GM12874 (cell line): ENCODE results near the gene ADAP1.

Experiments
- CTCF ChIP-seq: IDR thresholded peaks from 2 replicates; pipeline ENCODE4 v1.5.1; 2011; ENCODE audit warnings: low read depth, mild to moderate bottlenecking, control low read depth, low read length, moderate library complexity; ENCODE audit not compliant: insufficient read depth

Gene ADAP1

GRCh38 chr7:983616-984071 lies 29.2 kb upstream of the ADAP1 start:
- no peak for TF ChIP-seq CTCF

- no peak for TF ChIP-seq CTCF
These were observed 28.6 kb upstream of the ADAP1 start, which contains the start of gene CYP2W1 for GRCh38 chr7:983004-983615. Gene CYP2W1 (plus strand): TSS chr7:983181. CDS start chr7:983212, 31 bp downstream.

GRCh38 chr7:982511-983003 lies 28.1 kb upstream of the ADAP1 start:
- TF ChIP-seq CTCF: no peak

- no peak for TF ChIP-seq CTCF
These were observed 27.5 kb upstream of the ADAP1 start for GRCh38 chr7:981793-982510.

- no peak for TF ChIP-seq CTCF
These were observed 25.5 kb upstream of the ADAP1 start for GRCh38 chr7:979886-980571.

GRCh38 chr7:979151-979550 lies 24.7 kb upstream of the ADAP1 start:
- no peak for TF ChIP-seq CTCF

- no peak for TF ChIP-seq CTCF
These were observed 24.1 kb upstream of the ADAP1 start for GRCh38 chr7:978416-979091.
